ENCODE results near the gene ITGB1.
A peak's percentile ranks its signal among the peaks of the same experiment; 100 is the strongest.
"Not testable (repeated sequence)": the region's sequence is repeated elsewhere in the genome, so short reads cannot be mapped to it uniquely, and the experiment has no call there.

Gene ITGB1

GRCh38 chr10:32980558-32981468, 22.8 kb upstream of the ITGB1 start:
- H3K23ac ChIP-seq (ENCODE audit: low read depth, low read length, poor library complexity): peak overlapping the region; percentile 4
- no peak overlapping the region for H3K4ac ChIP-seq (ENCODE audit: low read length)
- H3K36me3 ChIP-seq (replicated peaks in 1 of 2; ENCODE audit: control insufficient read depth in 2 of 2, insufficient read depth in 2 of 2, low read length in 2 of 2): no peaks in the 10 kb centered on the region
- peaks cover 2 to 30% of the 10 kb centered on the region in 2 donors for H3K4me1 ChIP-seq (ENCODE audit: control insufficient read depth in 2 of 2, insufficient read depth in 1 of 2, low read depth in 1 of 2, low read length in 2 of 2)
- H3K14ac ChIP-seq (ENCODE audit: low read length): no peak overlapping the region
- no peak overlapping the region for H4K91ac ChIP-seq (ENCODE audit: low read depth, low read length, poor library complexity)
- peak overlapping the region; percentile 46 to 77 for H3K4me3 ChIP-seq (ENCODE audit: low read length in 2 of 2)
- H2BK5ac ChIP-seq (ENCODE audit: low read length): no peak overlapping the region
- H2BK15ac ChIP-seq (ENCODE audit: low read length): no peak overlapping the region
- H3K18ac ChIP-seq (ENCODE audit: low read length): peak overlapping the region; percentile 90
- no peak overlapping the region for H2BK12ac ChIP-seq (ENCODE audit: low read length)
- no peak overlapping the region for H4K8ac ChIP-seq (ENCODE audit: low read depth, low read length)
- H3K27me3 ChIP-seq (ENCODE audit: control insufficient read depth in 3 of 3, insufficient read depth in 3 of 3, low read depth in 1 of 3, low read length in 3 of 3): no peaks in the 10 kb centered on the region
- no peak overlapping the region for H2BK120ac ChIP-seq (ENCODE audit: low read depth, low read length)
- H2AFZ ChIP-seq (ENCODE audit: low read length): peak overlapping the region; percentile 89
- WGBS, 2 donors (ENCODE audit: extremely low coverage in 2 of 2, insufficient read length in 2 of 2, insufficient replicate concordance in 1 of 2): no CpG with 5 or more reads among the region's 38 CpGs
- no peak overlapping the region for H2AK5ac ChIP-seq (ENCODE audit: low read depth, low read length)
- H3K27ac ChIP-seq (replicated peaks; ENCODE audit: low read length): peak overlapping the region; percentile 18
- H3K79me1 ChIP-seq (ENCODE audit: low read depth, low read length): no peaks in the 10 kb centered on the region
- peak overlapping the region; percentile 76 for H3K4me2 ChIP-seq (ENCODE audit: insufficient read depth, low read length, poor library complexity, severe bottlenecking)
- H3K9me3 ChIP-seq (replicated peaks in 1 of 2; ENCODE audit: control insufficient read depth in 2 of 2, insufficient read depth in 1 of 2, low read depth in 1 of 2, low read length in 2 of 2): no peaks in the 10 kb centered on the region
- peak overlapping the region; percentile 83 for H3K9ac ChIP-seq (ENCODE audit: low read depth, low read length, poor library complexity)
- peak; percentile 61 for DNase-seq (ENCODE audit: low spot score)

GRCh38 chr10:32980242-32980557, 22.2 kb upstream of the ITGB1 start:
- Histone ChIP-seq H2AK5ac (ENCODE audit: low read depth, low read length) (no peak overlapping the region), H3K27ac (replicated peaks; ENCODE audit: low read length) (peak overlapping the region; percentile 18), H2BK15ac (ENCODE audit: low read length) (no peak overlapping the region)

GRCh38 chr10:32979719-32980118, 21.7 kb upstream of the ITGB1 start:
- H3K4ac ChIP-seq (ENCODE audit: low read length); H3K36me3 ChIP-seq (replicated peaks in 1 of 2; ENCODE audit: control insufficient read depth in 2 of 2, insufficient read depth in 2 of 2, low read length in 2 of 2); H3K14ac ChIP-seq (ENCODE audit: low read length); H2BK15ac ChIP-seq (ENCODE audit: low read length); H2BK5ac ChIP-seq (ENCODE audit: low read length); H4K91ac ChIP-seq (ENCODE audit: low read depth, low read length, poor library complexity); H3K4me3 ChIP-seq (ENCODE audit: low read length in 2 of 2); H3K9ac ChIP-seq (ENCODE audit: low read depth, low read length, poor library complexity); H3K27me3 ChIP-seq (ENCODE audit: control insufficient read depth in 3 of 3, insufficient read depth in 3 of 3, low read depth in 1 of 3, low read length in 3 of 3); H3K79me1 ChIP-seq (ENCODE audit: low read depth, low read length); H3K4me2 ChIP-seq (ENCODE audit: insufficient read depth, low read length, poor library complexity, severe bottlenecking); DNase-seq (ENCODE audit: low spot score); H2BK12ac ChIP-seq (ENCODE audit: low read length); H3K23ac ChIP-seq (ENCODE audit: low read depth, low read length, poor library complexity); H2AK5ac ChIP-seq (ENCODE audit: low read depth, low read length); H2BK120ac ChIP-seq (ENCODE audit: low read depth, low read length); H3K18ac ChIP-seq (ENCODE audit: low read length); H2AFZ ChIP-seq (ENCODE audit: low read length); H3K9me3 ChIP-seq (replicated peaks in 1 of 2; ENCODE audit: control insufficient read depth in 2 of 2, insufficient read depth in 1 of 2, low read depth in 1 of 2, low read length in 2 of 2); H4K8ac ChIP-seq (ENCODE audit: low read depth, low read length); H3K27ac ChIP-seq (replicated peaks; ENCODE audit: low read length): not testable (repeated sequence)
- H3K4me1 ChIP-seq (ENCODE audit: control insufficient read depth in 2 of 2, insufficient read depth in 1 of 2, low read depth in 1 of 2, low read length in 2 of 2): peaks cover 2 to 23% of the 10 kb centered on the region in 2 donors
- WGBS, 2 donors (ENCODE audit: extremely low coverage in 2 of 2, insufficient read length in 2 of 2, insufficient replicate concordance in 1 of 2): no CpG with 5 or more reads among the region's 14 CpGs

More at GRCh38 chr10:32980242-32980557, 22.2 kb upstream of the ITGB1 start:
- Histone ChIP-seq H3K4ac (ENCODE audit: low read length) (no peak overlapping the region), H2BK12ac (ENCODE audit: low read length) (no peak overlapping the region), H3K9me3 (replicated peaks in 1 of 2; ENCODE audit: control insufficient read depth in 2 of 2, insufficient read depth in 1 of 2, low read depth in 1 of 2, low read length in 2 of 2) (peaks cover 0 to 2% of the 10 kb centered on the region in 2 donors), H2BK5ac (ENCODE audit: low read length) (no peak overlapping the region), H2BK120ac (ENCODE audit: low read depth, low read length) (no peak overlapping the region), H4K91ac (ENCODE audit: low read depth, low read length, poor library complexity) (no peak overlapping the region), H3K27me3 (ENCODE audit: control insufficient read depth in 3 of 3, insufficient read depth in 3 of 3, low read depth in 1 of 3, low read length in 3 of 3) (no peaks in the 10 kb centered on the region), H4K8ac (ENCODE audit: low read depth, low read length) (no peak overlapping the region), H3K4me1 (ENCODE audit: control insufficient read depth in 2 of 2, insufficient read depth in 1 of 2, low read depth in 1 of 2, low read length in 2 of 2) (peaks cover 2 to 24% of the 10 kb centered on the region in 2 donors), H3K36me3 (replicated peaks in 1 of 2; ENCODE audit: control insufficient read depth in 2 of 2, insufficient read depth in 2 of 2, low read length in 2 of 2) (no peaks in the 10 kb centered on the region), H3K14ac (ENCODE audit: low read length) (no peak overlapping the region), H3K4me2 (ENCODE audit: insufficient read depth, low read length, poor library complexity, severe bottlenecking) (peak overlapping the region; percentile 76), H3K18ac (ENCODE audit: low read length) (peak overlapping the region; percentile 90), H3K4me3 (ENCODE audit: low read length in 2 of 2) (peak overlapping the region; percentile 46 to 77), H3K23ac (ENCODE audit: low read depth, low read length, poor library complexity) (peak overlapping the region; percentile 4), H3K79me1 (ENCODE audit: low read depth, low read length) (no peaks in the 10 kb centered on the region), H3K9ac (ENCODE audit: low read depth, low read length, poor library complexity) (peak overlapping the region; percentile 83), H2AFZ (ENCODE audit: low read length) (peak overlapping the region; percentile 89)
- no CpG with 5 or more reads among the region's 6 CpGs for WGBS, 2 donors (ENCODE audit: extremely low coverage in 2 of 2, insufficient read length in 2 of 2, insufficient replicate concordance in 1 of 2)
- no peak for DNase-seq (ENCODE audit: low spot score)

- no peak overlapping the region for H3K4ac ChIP-seq (ENCODE audit: low read length)
- H3K27me3 ChIP-seq (ENCODE audit: control insufficient read depth in 3 of 3, insufficient read depth in 3 of 3, low read depth in 1 of 3, low read length in 3 of 3): no peaks in the 10 kb centered on the region
- H3K79me1 ChIP-seq (ENCODE audit: low read depth, low read length): no peaks in the 10 kb centered on the region
- no peak overlapping the region for H2AK5ac ChIP-seq (ENCODE audit: low read depth, low read length)
- H3K4me1 ChIP-seq (ENCODE audit: control insufficient read depth in 2 of 2, insufficient read depth in 1 of 2, low read depth in 1 of 2, low read length in 2 of 2): peaks cover 2 to 23% of the 10 kb centered on the region in 2 donors
- no peak overlapping the region for H3K4me2 ChIP-seq (ENCODE audit: insufficient read depth, low read length, poor library complexity, severe bottlenecking)
- H3K9me3 ChIP-seq (replicated peaks in 1 of 2; ENCODE audit: control insufficient read depth in 2 of 2, insufficient read depth in 1 of 2, low read depth in 1 of 2, low read length in 2 of 2): peaks cover 0 to 2% of the 10 kb centered on the region in 2 donors
- no peak overlapping the region for H2BK12ac ChIP-seq (ENCODE audit: low read length)
- no peak overlapping the region for H4K91ac ChIP-seq (ENCODE audit: low read depth, low read length, poor library complexity)
- H2BK5ac ChIP-seq (ENCODE audit: low read length): no peak overlapping the region
- H3K14ac ChIP-seq (ENCODE audit: low read length): no peak overlapping the region
- H3K23ac ChIP-seq (ENCODE audit: low read depth, low read length, poor library complexity): no peak overlapping the region
- H3K4me3 ChIP-seq (ENCODE audit: low read length in 2 of 2): no peak overlapping the region
- H3K27ac ChIP-seq (replicated peaks; ENCODE audit: low read length): no peak overlapping the region
- H2AFZ ChIP-seq (ENCODE audit: low read length): no peak overlapping the region
- H2BK120ac ChIP-seq (ENCODE audit: low read depth, low read length): no peak overlapping the region
- H4K8ac ChIP-seq (ENCODE audit: low read depth, low read length): no peak overlapping the region
- H2BK15ac ChIP-seq (ENCODE audit: low read length): no peak overlapping the region
- WGBS, 2 donors (ENCODE audit: extremely low coverage in 2 of 2, insufficient read length in 2 of 2, insufficient replicate concordance in 1 of 2): no CpG with 5 or more reads among the region's 3 CpGs
- no peak overlapping the region for H3K18ac ChIP-seq (ENCODE audit: low read length)
- DNase-seq (ENCODE audit: low spot score): no peak
- H3K36me3 ChIP-seq (replicated peaks in 1 of 2; ENCODE audit: control insufficient read depth in 2 of 2, insufficient read depth in 2 of 2, low read length in 2 of 2): no peaks in the 10 kb centered on the region
- H3K9ac ChIP-seq (ENCODE audit: low read depth, low read length, poor library complexity): no peak overlapping the region
Measured at GRCh38 chr10:32979041-32979440, 21.0 kb upstream of the ITGB1 start.
